IMR-90 (cell line): Measurements from ENCODE around the gene ARFGAP3. TPM values are rescaled to one million over a fixed set of nuclear protein-coding genes. Genes with fewer than 3 reads are reported as not detected.

Source experiments
- ATAC-seq: fragments of 200-7000 bp; cut with Tn5 transposase; 2 replicates; pipeline ENCODE4 v1.9.1; 2020; ENCODE audit warnings: low read depth, mild to moderate bottlenecking, moderate library complexity
- BruUV-seq: library from RNA; stranded (reverse); fragments of 400-500 nt; replicated peaks from 2 replicates; lab custom pipeline; 2021; lab: Mats Ljungman, UMichigan
- CTCF ChIA-PET: fragments of 300-600 bp; formaldehyde crosslinking; extraction: SDS; loops from one replicate; lab custom pipeline; 2021; ENCODE audit warnings: antibody characterized with exemption; lab: Yijun Ruan, JAX
- POLR2A ChIA-PET: fragments of 300-600 bp; sonication (Branson Sonifier 250); formaldehyde crosslinking; loops from one replicate; lab custom pipeline; 2022; ENCODE audit warnings: antibody characterized with exemption; ENCODE audit not compliant: unreplicated experiment; lab: Charles Lee
- DNase-seq: peaks from one replicate; pipeline ENCODE4 v3.0.0; 2013
- H2AFZ ChIP-seq: replicated peaks from 2 replicates; pipeline ENCODE3; 2013; ENCODE audit warnings: low read length, mild to moderate bottlenecking; ENCODE audit not compliant: poor library complexity
- H2AK5ac ChIP-seq: 2 replicates; pipeline ENCODE4 v1.6.1; 2013; ENCODE audit warnings: low read depth, low read length, inconsistent platforms
- H2AK9ac ChIP-seq: replicated peaks from 2 replicates; pipeline ENCODE3; 2013; ENCODE audit warnings: mild to moderate bottlenecking, low read depth, low read length, moderate library complexity; ENCODE audit not compliant: poor library complexity
- H2BK120ac ChIP-seq: 2 replicates; pipeline ENCODE4 v1.6.1; 2013; ENCODE audit warnings: low read depth, low read length, inconsistent platforms
- H2BK15ac ChIP-seq: 3 replicates; pipeline ENCODE4 v1.6.1; 2013; ENCODE audit warnings: low read depth, low read length, inconsistent platforms
- H2BK20ac ChIP-seq: 2 replicates; pipeline ENCODE4 v1.6.1; 2013; ENCODE audit warnings: low read depth, mild to moderate bottlenecking, inconsistent platforms, low read length, moderate library complexity
- H2BK5ac ChIP-seq: 2 replicates; pipeline ENCODE4 v1.6.1; 2013; ENCODE audit warnings: mild to moderate bottlenecking, low read depth, low read length, inconsistent platforms; ENCODE audit not compliant: poor library complexity, severe bottlenecking
- H3K14ac ChIP-seq: replicated peaks from 2 replicates; pipeline ENCODE4 v1.6.1; 2013; ENCODE audit warnings: low read depth, low read length, inconsistent platforms
- H3K18ac ChIP-seq: 2 replicates; pipeline ENCODE4 v1.6.1; 2013; ENCODE audit warnings: low read depth, low read length, control low read depth
- H3K23ac ChIP-seq: 2 replicates; pipeline ENCODE4 v1.6.1; 2013; ENCODE audit warnings: low read depth, low read length, inconsistent platforms
- H3K27ac ChIP-seq: 2 replicates; pipeline ENCODE4 v1.5.1; 2013; ENCODE audit warnings: mild to moderate bottlenecking, control low read depth, low read length; ENCODE audit not compliant: insufficient read depth
- H3K27me3 ChIP-seq: 2 replicates; pipeline ENCODE4 v1.6.1; 2013; ENCODE audit warnings: low read length; ENCODE audit not compliant: control insufficient read depth, insufficient read depth
- H3K36me3 ChIP-seq: 2 replicates; pipeline ENCODE4 v1.6.1; 2013; ENCODE audit warnings: low read length, mixed read lengths; ENCODE audit not compliant: control insufficient read depth, insufficient read depth
- H3K4ac ChIP-seq: 2 replicates; pipeline ENCODE4 v1.6.1; 2013; ENCODE audit warnings: low read depth, low read length, inconsistent platforms
- H3K4me1 ChIP-seq: 2 replicates; pipeline ENCODE4 v1.6.1; 2013; ENCODE audit warnings: low read length, mixed read lengths; ENCODE audit not compliant: control insufficient read depth, insufficient read depth
- H3K4me2 ChIP-seq: 2 replicates; pipeline ENCODE4 v1.6.1; 2013; ENCODE audit warnings: low read depth, mild to moderate bottlenecking, control low read depth, low read length, moderate library complexity
- H3K4me3 ChIP-seq: 2 replicates; pipeline ENCODE4 v1.5.1; 2013; ENCODE audit warnings: low read depth, mild to moderate bottlenecking, control low read depth, low read length, moderate library complexity; ENCODE audit not compliant: insufficient read depth
- H3K56ac ChIP-seq: 2 replicates; pipeline ENCODE4 v1.6.1; 2013; ENCODE audit warnings: low read length, inconsistent platforms; ENCODE audit not compliant: insufficient read depth; ENCODE audit errors: extremely low read depth
- H3K79me1 ChIP-seq, 2 experiments: 2 replicates each; pipeline ENCODE4 v1.6.1; 2013; ENCODE audit warnings: low read length in 2 of 2, inconsistent platforms in 1 of 2, low read depth in 1 of 2
- H3K9ac ChIP-seq: 2 replicates; pipeline ENCODE4 v1.6.1; 2013; ENCODE audit warnings: low read depth, low read length, control low read depth
- H3K9me1 ChIP-seq: 2 replicates; pipeline ENCODE4 v1.6.1; 2013; ENCODE audit warnings: low read length, inconsistent platforms; ENCODE audit not compliant: insufficient read depth
- H3K9me3 ChIP-seq: 2 replicates; pipeline ENCODE4 v1.6.1; 2013; ENCODE audit warnings: low read length; ENCODE audit not compliant: control insufficient read depth, insufficient read depth
- H4K20me1 ChIP-seq: 2 replicates; pipeline ENCODE4 v1.6.1; 2013; ENCODE audit warnings: low read length, inconsistent platforms; ENCODE audit not compliant: insufficient read depth
- H4K5ac ChIP-seq: 2 replicates; pipeline ENCODE4 v1.6.1; 2013; ENCODE audit warnings: mild to moderate bottlenecking, low read depth, low read length, control low read depth
- H4K8ac ChIP-seq, 2 experiments: 2 replicates each; pipeline ENCODE4 v1.6.1; 2013; ENCODE audit warnings: low read depth in 2 of 2, low read length in 2 of 2, control low read depth in 1 of 2, inconsistent platforms in 1 of 2
- H4K91ac ChIP-seq: 2 replicates; pipeline ENCODE4 v1.6.1; 2013; ENCODE audit warnings: low read depth, low read length, inconsistent platforms; ENCODE audit not compliant: insufficient read depth
- CHD1 ChIP-seq: IDR thresholded peaks from 2 replicates; pipeline ENCODE4 v1.6.1; 2012; ENCODE audit warnings: low read depth, low read length, improper control_type of control experiment
- CTCF ChIP-seq: conservative IDR thresholded peaks from 2 replicates; pipeline ENCODE4 v1.5.1; 2012; ENCODE audit warnings: mild to moderate bottlenecking, low read depth, low read length, improper control_type of control experiment
- FOS ChIP-seq: fragments of 150-350 bp; IDR thresholded peaks from 2 replicates; pipeline ENCODE4 v1.6.1; 2016; ENCODE audit warnings: low read depth, low read length
- MXI1 ChIP-seq: IDR thresholded peaks from 2 replicates; pipeline ENCODE4 v1.6.1; 2012; ENCODE audit warnings: low read depth, mild to moderate bottlenecking, low read length, moderate library complexity, borderline replicate concordance
- POLR2A ChIP-seq: IDR thresholded peaks from 2 replicates; pipeline ENCODE4 v1.6.1; 2012; ENCODE audit warnings: mild to moderate bottlenecking, low read depth, low read length
- RAD21 ChIP-seq: IDR thresholded peaks from 2 replicates; pipeline ENCODE4 v1.6.1; 2012; ENCODE audit warnings: low read length, improper control_type of control experiment
- RFX5 ChIP-seq: IDR thresholded peaks from 2 replicates; pipeline ENCODE4 v1.8.0; 2012; ENCODE audit warnings: low read depth, mild to moderate bottlenecking, low read length, moderate library complexity
- SMC3 ChIP-seq: fragments of 150-350 bp; IDR thresholded peaks from 2 replicates; pipeline ENCODE4 v1.6.1; 2016; ENCODE audit warnings: low read depth, mild to moderate bottlenecking, antibody characterized with exemption, low read length, moderate library complexity
- WGBS, 2 experiments: methylation state at CpG; one replicate each; pipeline versions ENCODE4 v1.1.5 to v1.1.7; 2013; ENCODE audit warnings: missing lambda C conversion rate in 2 of 2; ENCODE audit not compliant: insufficient read length in 1 of 2; ENCODE audit errors: extremely low coverage in 2 of 2; 5-methylcytosine and 5-hydroxymethylcytosine counted together
- dilution Hi-C: fragments of 300-500 bp; cut with HindIII; formaldehyde crosslinking; loops from one replicate; pipeline ENCODE4 v1.14.3; 2018; ENCODE audit warnings: low sequenced_read_pairs; ENCODE audit not compliant: unreplicated experiment
- in situ Hi-C: fragments of 300-500 bp; cut with MboI; formaldehyde crosslinking; loops from 3 replicates; pipeline ENCODE4 v1.14.3; 2019; ENCODE audit warnings: low sequenced_read_pairs, inconsistent platforms, mixed read lengths
- intact Hi-C: fragments of 100-400 bp; cut with micrococcal nuclease; formaldehyde crosslinking; loops from 2 replicates; pipeline ENCODE4 v1.10.0; 2022
- polyA plus RNA-seq, 3 experiments: library from polyadenylated mRNA; depleted of rRNA; stranded (reverse); fragments of >200 nt; gene quantifications; 2 replicates each; pipeline ENCODE4 v1.2.3, GENCODE V29; 2012; ENCODE audit warnings: low replicate concordance in 1 of 3
- total RNA-seq: library from RNA; depleted of rRNA; stranded (reverse); fragments of >200 nt; gene quantifications from 2 replicates; pipeline ENCODE4 v1.2.3, GENCODE V29; 2012

Gene ARFGAP3
- total and polyA plus RNA-seq, 2 of the 4 experiments (the other 2 are of a cell fraction) = 50.0 to 70.1 TPM

GRCh38 chr22:42871146-42872050, 14.3 kb upstream of the ARFGAP3 start:
- ATAC-seq = no peak
- H2AFZ ChIP-seq = no peak overlapping the region
- no peak overlapping the region for H2BK120ac ChIP-seq
- TF ChIP-seq RFX5 (no peak), MXI1 (no peak), CTCF (no peak), POLR2A (no peak), CHD1 (no peak), SMC3 (no peak), RAD21 (no peak), FOS (no peak)
- no peaks in the 10 kb centered on the region for H3K4me1 ChIP-seq
- H4K5ac ChIP-seq = no peak overlapping the region
- no peak overlapping the region for H3K4me3 ChIP-seq
- no peak overlapping the region for H2BK15ac ChIP-seq
- no peak overlapping the region for H3K18ac ChIP-seq
- no peak overlapping the region for H2AK5ac ChIP-seq
- ChIA-PET POLR2A (no interaction called here), CTCF (no interaction called here)
- no peak overlapping the region for H3K4ac ChIP-seq
- 0 out of 2 replicates have a peak, but pooled peaks cover 2% of the 10 kb centered on the region for H3K9me1 ChIP-seq
- BruUV-seq = no TSS peak
- H3K36me3 ChIP-seq = peaks cover 51% of the 10 kb centered on the region
- peaks cover 4 to 5% of the 10 kb centered on the region in 2 experiments; a peak in 2 of 4 replicates for H3K79me1 ChIP-seq
- H3K4me2 ChIP-seq = no peak overlapping the region
- H3K27me3 ChIP-seq = no peaks in the 10 kb centered on the region
- no peak overlapping the region for H3K23ac ChIP-seq
- no peak overlapping the region for H3K56ac ChIP-seq
- DNase-seq = no peak
- H2AK9ac ChIP-seq = no peak overlapping the region
- H3K9ac ChIP-seq = no peak overlapping the region
- intact Hi-C loops (no loop called here), dilution Hi-C loops (no loop called here), in situ Hi-C loops (no loop called here)
- H3K9me3 ChIP-seq = no peaks in the 10 kb centered on the region
- H4K20me1 ChIP-seq = peaks cover 8% of the 10 kb centered on the region
- H4K91ac ChIP-seq = no peak overlapping the region
- 93% methylated on average over 25 of the region's 31 CpGs; no CpG with 5 or more reads in 1 of the 2 experiments for WGBS, 2 experiments
- no peak overlapping the region for H4K8ac ChIP-seq
- H3K14ac ChIP-seq = no peak overlapping the region
- H2BK20ac ChIP-seq = no peak overlapping the region
- no peak overlapping the region for H3K27ac ChIP-seq
- no peak overlapping the region for H2BK5ac ChIP-seq
